Endothelial cell of umbilical vein (primary cell): Measurements from ENCODE around the gene ABCD1. TPM values are rescaled to one million over a fixed set of nuclear protein-coding genes. Genes with fewer than 3 reads are reported as not detected.

Experiments used
- BruUV-seq: library from RNA; stranded (reverse); fragments of 400-500 nt; replicated peaks from 2 replicates; lab custom pipeline; 2021; lab: Mats Ljungman, UMichigan
- CTCF ChIA-PET: fragments of 300-600, 350-600 bp; sonication (Branson Sonifier 250); formaldehyde crosslinking; loops from one replicate; lab custom pipeline; 2021; ENCODE audit warnings: antibody characterized with exemption, inconsistent platforms; lab: Charles Lee
- POLR2A ChIA-PET: fragments of 300-600, 350-600 bp; sonication (Branson Sonifier 250); formaldehyde crosslinking; loops from one replicate; lab custom pipeline; 2021; ENCODE audit warnings: antibody characterized with exemption, inconsistent platforms; lab: Charles Lee
- DNase-seq: peaks from one replicate; pipeline ENCODE4 v3.0.0-alpha.2; 2011; ENCODE audit warnings: low read depth, low spot score
- FAIRE-seq: peaks from 2 replicates; lab custom pipeline; 2011; peaks lifted over from hg19 to GRCh38; lab: Jason Lieb, UNC
- H2AFZ ChIP-seq: 2 replicates; pipeline ENCODE4 v1.6.0; 2012; ENCODE audit warnings: low read depth, low read length, control low read depth, inconsistent platforms
- H3K27ac ChIP-seq: 2 replicates; pipeline ENCODE4 v1.5.1; 2011; ENCODE audit warnings: low read depth, mild to moderate bottlenecking, control low read depth, low read length, moderate library complexity; ENCODE audit not compliant: insufficient read depth
- H3K27me3 ChIP-seq, 2 experiments: 2 replicates each; pipeline versions ENCODE4 v1.6.0 to v1.6.1; 2011; ENCODE audit warnings: low read length in 2 of 2, mixed read lengths in 1 of 2; ENCODE audit not compliant: control insufficient read depth in 2 of 2, insufficient read depth in 2 of 2
- H3K36me3 ChIP-seq, 2 experiments: 2 replicates in 1 of 2; 3 replicates in 1 of 2; pipeline ENCODE4 v1.5.1; 2011; ENCODE audit warnings: low read length in 2 of 2, mild to moderate bottlenecking in 1 of 2, moderate library complexity in 1 of 2; ENCODE audit not compliant: control insufficient read depth in 2 of 2, insufficient read depth in 2 of 2; ENCODE audit errors: extremely low read depth in 1 of 2
- H3K4me1 ChIP-seq: 3 replicates; pipeline ENCODE4 v1.5.1; 2011; ENCODE audit warnings: mild to moderate bottlenecking, low read length; ENCODE audit not compliant: control insufficient read depth, insufficient read depth; ENCODE audit errors: extremely low read depth
- H3K4me2 ChIP-seq: 2 replicates; pipeline ENCODE4 v1.6.1; 2011; ENCODE audit warnings: low read length, control low read depth, mixed read lengths; ENCODE audit not compliant: insufficient read depth
- H3K4me3 ChIP-seq, 3 experiments: fragments of 200-600 bp in 1 of 3; sonication (generic), shearing (Covaris generic) in 1 of 3; replicated peaks in 1 of 3; 2 replicates each; pipeline ENCODE4 v1.5.1; 2011 to 2016; ENCODE audit warnings: control low read depth in 3 of 3, low read length in 3 of 3, mild to moderate bottlenecking in 2 of 3, inconsistent platforms in 1 of 3, low read depth in 1 of 3, moderate library complexity in 1 of 3; ENCODE audit not compliant: insufficient read depth in 1 of 3
- H3K79me2 ChIP-seq: 2 replicates; pipeline ENCODE4 v1.6.0; 2012; ENCODE audit warnings: low read length, inconsistent platforms; ENCODE audit not compliant: control insufficient read depth, insufficient read depth
- H3K9ac ChIP-seq: replicated peaks from 2 replicates; pipeline ENCODE3; 2011; ENCODE audit warnings: low read length, control low read depth; ENCODE audit not compliant: insufficient read depth; ENCODE audit errors: extremely low read depth
- H3K9me1 ChIP-seq: replicated peaks from 3 replicates; pipeline ENCODE4 v1.6.0; 2011; ENCODE audit warnings: mild to moderate bottlenecking, low read length; ENCODE audit not compliant: control insufficient read depth, insufficient read depth; ENCODE audit errors: extremely low read depth
- H3K9me3 ChIP-seq: replicated peaks from 2 replicates; pipeline ENCODE4 v1.5.1; 2012; ENCODE audit warnings: low read length, inconsistent platforms; ENCODE audit not compliant: control insufficient read depth, insufficient read depth
- H4K20me1 ChIP-seq: replicated peaks from 2 replicates; pipeline ENCODE3; 2011; ENCODE audit warnings: mild to moderate bottlenecking, low read length; ENCODE audit not compliant: control insufficient read depth, insufficient read depth; ENCODE audit errors: extremely low read depth
- CTCF ChIP-seq, 2 donors: IDR thresholded peaks; 1 replicate in 1 of 2; 2 replicates in 1 of 2; pipeline ENCODE4 v1.5.1; 2011; ENCODE audit warnings: low read length in 2 of 2, mild to moderate bottlenecking in 2 of 2, moderate library complexity in 2 of 2, control low read depth in 1 of 2, inconsistent platforms in 1 of 2, low read depth in 1 of 2; ENCODE audit not compliant: insufficient read depth in 1 of 2; ENCODE audit errors: extremely low read depth in 1 of 2
- EZH2 ChIP-seq: IDR thresholded peaks from 2 replicates; pipeline ENCODE4 v1.6.1; 2012; ENCODE audit warnings: borderline replicate concordance, low read depth, mild to moderate bottlenecking, moderate library complexity, low read length, inconsistent platforms; ENCODE audit not compliant: severe bottlenecking
- FOS ChIP-seq: IDR thresholded peaks from 2 replicates; pipeline ENCODE4 v1.6.1; 2011; ENCODE audit warnings: mild to moderate bottlenecking, low read length, moderate library complexity, borderline replicate concordance; ENCODE audit not compliant: insufficient read depth
- GATA2 ChIP-seq: IDR thresholded peaks from 2 replicates; pipeline ENCODE4 v1.7.0; 2011; ENCODE audit warnings: low read depth, mild to moderate bottlenecking, moderate library complexity, mixed read lengths, low read length; ENCODE audit not compliant: insufficient read length, insufficient read depth
- JUN ChIP-seq: IDR thresholded peaks from 2 replicates; pipeline ENCODE4 v1.6.1; 2011; ENCODE audit warnings: borderline replicate concordance, low read depth; ENCODE audit not compliant: insufficient read length, insufficient read depth
- MAX ChIP-seq: IDR thresholded peaks from 2 replicates; pipeline ENCODE4 v1.6.1; 2011; ENCODE audit not compliant: insufficient read depth, insufficient read length
- MYC ChIP-seq: IDR thresholded peaks from one replicate; pipeline ENCODE4 v1.6.1; 2011; ENCODE audit warnings: mild to moderate bottlenecking, low read depth, low read length
- POLR2A ChIP-seq: IDR thresholded peaks from 2 replicates; pipeline ENCODE4 v1.6.1; 2012; ENCODE audit warnings: low read depth, mild to moderate bottlenecking, control low read depth, low read length
- POLR2AphosphoS5 ChIP-seq: IDR thresholded peaks from 2 replicates; pipeline ENCODE4 v1.6.1; 2012; ENCODE audit warnings: low read depth, mild to moderate bottlenecking, control low read depth, low read length, moderate library complexity; ENCODE audit not compliant: insufficient read depth
- dilution Hi-C: fragments of 300-500 bp; cut with MboI; formaldehyde crosslinking; loops from one replicate; pipeline ENCODE4 v1.15.0; 2019; ENCODE audit warnings: low sequenced_read_pairs; ENCODE audit not compliant: extremely low pct_ligation_motif_present
- intact Hi-C: fragments of 100-400 bp; cut with micrococcal nuclease; formaldehyde crosslinking; loops from one replicate; pipeline ENCODE4 v1.10.0; 2022
- polyA plus RNA-seq, 4 experiments: library from polyadenylated mRNA; depleted of rRNA in 3 of 4; stranded (reverse) in 3 of 4; unstranded in 1 of 4; fragments of >200 nt; gene quantifications; 2 replicates each; pipeline versions ENCODE4 v1.2.1 to v1.2.3, GENCODE V29; 2011 to 2012; ENCODE audit warnings: missing spikeins in 1 of 4
- total RNA-seq: library from RNA; stranded (reverse); gene quantifications from 2 replicates; pipeline ENCODE4 v1.2.3, GENCODE V29; 2021

ABCD1 gene
- total and polyA plus RNA-seq, 2 donors (not counting 3 experiments of a cell fraction or from before 2014, with no cell fraction given) = 9.1 to 12.9 TPM

DNA sequence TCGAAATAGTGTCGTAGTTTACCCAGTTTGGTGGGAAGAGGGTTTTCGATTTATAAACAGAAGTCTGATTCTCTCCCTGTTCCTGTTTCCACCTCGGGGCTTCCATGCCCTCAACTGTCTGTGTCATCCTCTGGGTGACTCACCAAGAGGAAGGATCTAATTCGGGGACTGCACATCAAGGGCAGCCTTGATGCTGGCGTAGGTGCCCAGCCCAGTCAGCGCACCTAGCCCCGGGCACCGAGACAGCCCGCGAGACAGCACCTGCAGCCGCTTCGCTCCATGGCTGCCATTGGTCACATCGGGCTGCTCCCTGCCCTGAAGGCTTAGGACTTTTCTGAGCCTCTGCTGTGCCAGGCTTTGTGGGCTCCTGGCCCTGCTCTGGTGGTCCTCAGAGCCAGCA is 7.7 kb downstream of the ABCD1 start:
- BruUV-seq = no TSS peak
- no peaks in the 10 kb centered on the region for H3K9me1 ChIP-seq
- no peak for TF ChIP-seq CTCF (IDR thresholded peaks at IDR 0.05; ENCODE audit: extremely low read depth in 1 of 2, insufficient read depth in 1 of 2, low read depth in 1 of 2, low read length in 2 of 2)
- no peak for TF ChIP-seq JUN
- no peak for TF ChIP-seq MYC
- no peak for TF ChIP-seq POLR2AphosphoS5
- no peak overlapping the region for H3K9ac ChIP-seq
- POLR2A ChIA-PET = no interaction called here
- H3K4me2 ChIP-seq = no peak overlapping the region
- H3K27me3 ChIP-seq = no peaks in the 10 kb centered on the region
- no peaks in the 10 kb centered on the region for H4K20me1 ChIP-seq
- CTCF ChIA-PET = no interaction called here
- intact Hi-C loops = no loop called here
- H3K36me3 ChIP-seq = no peaks in the 10 kb centered on the region
- FAIRE-seq = no peak
- H3K9me3 ChIP-seq = no peaks in the 10 kb centered on the region
- H3K4me3 ChIP-seq = no peak overlapping the region
- dilution Hi-C loops = no loop called here
- H3K27ac ChIP-seq = no peak overlapping the region
- H3K79me2 ChIP-seq = no peaks in the 10 kb centered on the region
- no peak for DNase-seq
- H2AFZ ChIP-seq = no peak overlapping the region
- peaks cover 3% of the 10 kb centered on the region for H3K4me1 ChIP-seq

- Histone ChIP-seq H3K9me3 (no peaks in the 10 kb centered on the region), H3K36me3 (no peaks in the 10 kb centered on the region), H3K9me1 (no peaks in the 10 kb centered on the region), H3K4me1 (no peaks in the 10 kb centered on the region), H3K27me3 (no peaks in the 10 kb centered on the region), H2AFZ (no peak overlapping the region), H3K27ac (no peak overlapping the region), H3K9ac (no peak overlapping the region), H3K4me2 (no peak overlapping the region), H3K4me3 (no peak overlapping the region), H3K79me2 (no peaks in the 10 kb centered on the region), H4K20me1 (no peaks in the 10 kb centered on the region)
- no TSS peak for BruUV-seq
- ChIA-PET POLR2A (no interaction called here), CTCF (no interaction called here)
- DNase-seq (no peak), FAIRE-seq (no peak)
- TF ChIP-seq POLR2A (no peak), CTCF (IDR thresholded peaks at IDR 0.05; ENCODE audit: extremely low read depth in 1 of 2, insufficient read depth in 1 of 2, low read depth in 1 of 2, low read length in 2 of 2) (no peak), GATA2 (no peak), JUN (no peak), EZH2 (no peak), POLR2AphosphoS5 (no peak), FOS (no peak), MYC (no peak), MAX (no peak)
- intact Hi-C loops = no loop called here
- dilution Hi-C loops = no loop called here
Observed at GRCh38 chrX:153733651-153734240, 9.1 kb downstream of the ABCD1 start.
